Measurements from ENCODE around the gene SYNE3. TPM values are rescaled to one million over a fixed set of nuclear protein-coding genes. Genes with fewer than 3 reads are reported as not detected.

SYNE3 gene
- total RNA-seq, 4 donors from 2014 or later, result 13.8 to 26.2 (median 15.2) TPM

GRCh38 chr14:95541932-95542930 is 25.8 kb upstream of the SYNE3 start:
- no peak overlapping the region for H3K4me3 ChIP-seq (ENCODE audit: low read depth, poor library complexity, severe bottlenecking)
- 92% methylated on average over 8 of the region's 8 CpGs for WGBS, 2 donors
- no peak for TF ChIP-seq CTCF (IDR thresholded peaks at IDR 0.05)
- TF ChIP-seq POLR2A (IDR thresholded peaks at IDR 0.05), result no peak
- DNase-seq (ENCODE audit: low spot score in 2 of 2), result no peak
- intact Hi-C loops (cut with DNase I; ENCODE audit: low total_unique reads), result no loop called here

DNA sequence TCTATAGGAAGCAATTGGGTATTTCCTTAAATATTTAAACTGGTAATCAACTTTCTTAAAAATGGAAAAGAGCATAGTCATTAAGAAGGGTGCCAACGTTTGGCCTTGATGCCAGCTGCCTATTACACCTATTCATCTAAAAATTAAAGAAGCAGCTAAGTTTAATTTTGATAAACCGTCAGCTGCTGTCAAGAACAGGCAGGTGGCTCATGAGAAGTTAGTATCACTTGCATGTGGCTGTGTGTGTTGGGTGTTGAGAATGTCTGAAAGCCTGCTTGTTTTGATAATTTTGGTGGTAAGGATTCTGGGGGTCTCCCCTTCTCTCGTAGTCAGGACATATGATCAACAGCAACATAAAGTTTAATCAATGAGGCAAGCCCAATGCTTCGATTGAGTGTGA is 24.9 kb upstream of the SYNE3 start:
- 64 to 71% methylated on average over 4 of the region's 4 CpGs for WGBS, 2 donors
- intact Hi-C loops (cut with DNase I; ENCODE audit: low total_unique reads), result no loop called here
- DNase-seq (ENCODE audit: low spot score in 2 of 2), result no peak
- no peak overlapping the region for H3K4me3 ChIP-seq (ENCODE audit: low read depth, poor library complexity, severe bottlenecking)
- TF ChIP-seq POLR2A (IDR thresholded peaks at IDR 0.05) (no peak), CTCF (IDR thresholded peaks at IDR 0.05) (no peak)

- H3K4me3 ChIP-seq (ENCODE audit: low read depth, poor library complexity, severe bottlenecking), result no peak overlapping the region
- WGBS, 2 donors, result 88 to 95% methylated on average over 6 of the region's 6 CpGs
- TF ChIP-seq CTCF (IDR thresholded peaks at IDR 0.05) (no peak), POLR2A (IDR thresholded peaks at IDR 0.05) (no peak)
- intact Hi-C loops (cut with DNase I; ENCODE audit: low total_unique reads), result no loop called here
- DNase-seq (ENCODE audit: low spot score in 2 of 2), result no peak
Observed at GRCh38 chr14:95540236-95540855, 23.9 kb upstream of the SYNE3 start.

DNA sequence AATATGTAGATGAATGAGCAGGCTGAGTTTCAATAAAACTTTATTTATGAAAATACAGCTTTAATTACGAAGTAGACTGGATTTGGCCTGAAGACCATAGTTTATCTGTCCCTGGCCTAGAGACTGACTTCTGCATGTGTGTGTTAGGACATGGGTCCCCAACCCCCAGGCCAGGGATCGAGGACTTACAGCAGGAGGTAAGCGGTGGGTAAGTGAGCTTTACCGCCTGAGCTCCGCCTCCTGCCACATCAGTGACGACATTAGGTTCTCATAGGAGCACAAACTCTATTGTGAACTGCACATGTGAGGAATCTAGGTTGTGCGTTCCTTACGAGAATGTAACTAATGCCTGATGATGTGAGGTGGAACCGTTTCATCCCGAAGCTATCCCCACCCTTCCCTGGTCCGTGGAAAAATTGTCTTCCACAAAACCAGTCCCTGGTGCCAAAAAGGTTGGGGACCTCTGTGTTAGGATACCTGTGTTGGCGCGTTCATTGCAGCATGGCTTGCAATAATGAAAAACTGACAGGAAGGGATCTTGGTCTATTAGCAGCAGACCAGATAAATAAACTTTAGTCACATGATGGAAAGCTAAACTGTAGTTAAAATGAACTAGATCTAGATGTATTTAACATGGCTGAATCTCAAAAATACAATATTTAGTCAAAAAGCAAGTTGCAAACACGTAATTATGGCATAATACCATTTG is 22.5 kb upstream of the SYNE3 start:
- WGBS, 2 donors, result 88 to 89% methylated on average over 14 of the region's 14 CpGs
- intact Hi-C loops (cut with DNase I; ENCODE audit: low total_unique reads), result no loop called here
- TF ChIP-seq POLR2A (IDR thresholded peaks at IDR 0.05), result no peak
- TF ChIP-seq CTCF (IDR thresholded peaks at IDR 0.05), result no peak
- no peak overlapping the region for H3K4me3 ChIP-seq (ENCODE audit: low read depth, poor library complexity, severe bottlenecking)
- no peak for DNase-seq (ENCODE audit: low spot score in 2 of 2)

DNA sequence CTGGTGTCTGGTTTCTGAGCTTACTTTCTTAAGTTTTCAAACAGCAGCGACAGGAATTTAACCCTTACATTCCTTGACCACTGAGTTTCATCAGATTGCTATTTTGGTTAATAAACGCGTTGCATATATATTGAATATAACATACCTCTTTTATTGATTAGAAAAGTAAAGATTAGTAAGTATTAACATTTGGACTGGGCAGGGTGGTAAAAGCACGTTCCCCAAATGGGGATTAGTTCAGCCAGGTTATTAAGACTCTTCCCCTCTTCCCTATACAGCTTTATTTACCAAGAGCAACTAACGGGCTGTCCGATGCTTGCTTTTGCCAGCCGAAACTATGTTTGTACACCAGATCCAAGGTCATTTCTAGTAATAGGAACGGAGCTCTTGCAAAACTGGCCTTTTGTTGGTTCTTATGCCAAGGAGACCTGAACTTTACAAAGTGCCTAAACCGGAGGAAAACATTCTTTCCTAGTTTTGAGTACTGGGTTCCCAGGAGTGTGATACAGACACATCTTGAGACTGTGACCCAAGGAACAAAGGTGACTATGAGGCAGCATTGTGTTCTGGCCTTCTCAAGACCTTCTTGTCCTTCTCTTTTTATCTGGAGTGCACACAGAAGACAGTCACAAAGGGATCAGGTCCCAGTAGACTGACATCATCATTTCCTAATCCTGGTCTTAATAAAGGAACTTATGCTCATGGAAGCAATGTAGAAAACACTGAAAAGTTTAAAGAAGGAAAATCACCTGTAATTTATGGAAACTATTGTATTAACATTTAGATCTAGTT is 21.0 kb upstream of the SYNE3 start:
- intact Hi-C loops (cut with DNase I; ENCODE audit: low total_unique reads), result no loop called here
- no peak overlapping the region for H3K4me3 ChIP-seq (ENCODE audit: low read depth, poor library complexity, severe bottlenecking)
- 76 to 77% methylated on average over 9 of the region's 9 CpGs for WGBS, 2 donors
- no peak for DNase-seq (ENCODE audit: low spot score in 2 of 2)
- TF ChIP-seq CTCF (IDR thresholded peaks at IDR 0.05), result no peak
- no peak for TF ChIP-seq POLR2A (IDR thresholded peaks at IDR 0.05)
